ENCODE measurements around the gene DUSP2.

- TF ChIP-seq FOXM1 (IDR thresholded peaks at IDR 0.05; ENCODE audit: borderline replicate concordance) (no peak), BHLHE40 (IDR thresholded peaks at IDR 0.05; ENCODE audit: borderline replicate concordance) (no peak)
Measured at GRCh38 chr2:96146153-96146880, 1.1 kb upstream of the DUSP2 start.

Measured in HEK293T (cell line).